Liver (tissue), 3 donors: Measurements from ENCODE around the gene CRYL1.

Experiments used
- CTCF ChIP-seq: fragments of 150-350 bp; IDR thresholded peaks from 2 replicates; pipeline ENCODE4 v1.5.1; 2017; ENCODE audit warnings: improper control_type of control experiment, low read depth, low read length; ENCODE audit not compliant: missing input control
- MAX ChIP-seq: IDR thresholded peaks from 2 replicates; pipeline ENCODE4 v1.6.1; 2016; ENCODE audit warnings: antibody characterized with exemption
- TAF1 ChIP-seq: conservative IDR thresholded peaks from 2 replicates; pipeline ENCODE4 v1.6.1; 2016; ENCODE audit warnings: antibody characterized with exemption, mild to moderate bottlenecking
- donor health status: healthy.
- donor health status: healthy.

GRCh38 chr13:20369886-20370361, 155.7 kb downstream of the CRYL1 start:
- no peak for TF ChIP-seq MAX
- no peak for TF ChIP-seq CTCF
- TF ChIP-seq TAF1 = no peak
